Ovary (tissue), 3 donors: ENCODE data around the gene PLET1.

ENCODE experiments used
- CTCF ChIP-seq, 3 donors: fragments of 450-650 bp in 2 of 3; fragments of 200-600 bp in 1 of 3; IDR thresholded peaks; one replicate each; pipeline versions ENCODE4 v1.5.1 to v1.8.0; 2016 to 2022; ENCODE audit warnings: antibody characterized with exemption in 3 of 3, mild to moderate bottlenecking in 1 of 3
- EP300 ChIP-seq: sonication (generic); formaldehyde crosslinking; IDR thresholded peaks from one replicate; pipeline ENCODE4 v1.6.1; 2017; ENCODE audit warnings: antibody characterized with exemption
- donor health status: DM: no; HTN: no; CAD: no.

DNA sequence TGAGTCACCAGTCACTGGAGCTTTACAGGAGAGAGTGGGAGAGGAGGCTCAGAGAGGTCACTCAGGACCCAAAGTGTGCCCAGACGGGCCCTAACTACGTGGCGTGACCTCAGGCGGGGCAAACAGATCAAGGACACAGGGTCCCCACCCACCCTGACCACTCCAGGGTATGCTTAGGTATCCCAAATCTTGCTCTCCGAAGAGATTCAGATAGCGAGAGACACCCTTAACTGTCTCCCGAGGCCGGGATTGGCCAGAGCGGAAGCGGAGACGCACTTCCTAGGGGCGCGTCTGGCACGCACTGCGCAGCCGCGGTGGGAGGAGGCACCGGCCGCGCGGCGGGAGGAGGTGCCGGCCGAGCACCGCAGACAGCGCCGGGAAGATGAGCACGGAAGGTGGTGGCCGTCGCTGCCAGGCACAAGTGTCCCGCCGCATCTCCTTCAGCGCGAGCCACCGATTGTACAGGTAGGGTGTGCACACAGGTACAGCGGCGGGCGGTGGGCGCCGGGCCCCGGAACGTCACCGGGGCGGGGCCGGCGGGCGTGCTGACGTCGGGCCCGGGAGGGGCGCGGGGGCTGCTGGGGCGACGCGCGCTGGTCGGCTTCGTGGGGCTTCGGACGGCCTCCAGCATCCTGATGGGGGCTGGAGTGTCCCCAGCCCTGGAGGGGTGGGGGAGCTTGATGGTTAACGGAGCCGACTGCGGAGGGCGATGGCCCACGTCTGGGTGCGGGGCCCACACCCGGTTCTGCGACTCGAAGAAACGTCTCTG, 34.4 kb downstream of the PLET1 start, which contains the start of gene PTS:
- TF ChIP-seq CTCF (IDR thresholded peaks at IDR 0.05) (peak in 1 of 3 donors; percentile 18), EP300 (no peak)
